ENCODE results near the gene GMDS.

The GMDS gene

DNA sequence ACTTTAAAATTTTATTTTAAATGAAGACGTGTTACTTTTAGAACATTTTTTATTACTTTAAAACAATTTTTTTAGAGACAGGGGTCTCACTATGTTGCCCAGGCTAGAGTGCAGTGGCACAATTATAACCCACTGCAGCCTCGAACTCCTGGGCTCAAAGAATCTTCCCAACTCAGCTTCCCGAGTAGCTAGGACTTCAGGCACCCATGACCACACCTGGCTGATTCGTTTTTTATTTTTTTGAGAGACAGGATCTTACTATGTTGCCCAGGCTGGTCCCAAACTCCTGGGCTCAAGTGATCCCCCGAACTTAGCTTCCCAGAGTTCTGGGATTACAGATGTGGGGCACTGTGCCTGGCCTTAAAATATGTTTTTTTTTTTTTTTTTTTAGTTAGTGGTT lies 287.7 kb downstream of the GMDS start:
- TF ChIP-seq TOX (CRISPR knock-in tag; IDR thresholded peaks at IDR 0.05; ENCODE audit: borderline replicate concordance): no peak
- TF ChIP-seq ZC3H10 (CRISPR knock-in tag; IDR thresholded peaks at IDR 0.05): no peak
- TF ChIP-seq ZFP30 (CRISPR knock-in tag; IDR thresholded peaks at IDR 0.05): no peak
- no peak for TF ChIP-seq ZFP3 (CRISPR knock-in tag; IDR thresholded peaks at IDR 0.05)
- no peak for TF ChIP-seq RARB (CRISPR knock-in tag; IDR thresholded peaks at IDR 0.05)
- no peak for TF ChIP-seq TCF4 (CRISPR knock-in tag; IDR thresholded peaks at IDR 0.05; ENCODE audit: borderline replicate concordance)
- TF ChIP-seq, protein P1, sequence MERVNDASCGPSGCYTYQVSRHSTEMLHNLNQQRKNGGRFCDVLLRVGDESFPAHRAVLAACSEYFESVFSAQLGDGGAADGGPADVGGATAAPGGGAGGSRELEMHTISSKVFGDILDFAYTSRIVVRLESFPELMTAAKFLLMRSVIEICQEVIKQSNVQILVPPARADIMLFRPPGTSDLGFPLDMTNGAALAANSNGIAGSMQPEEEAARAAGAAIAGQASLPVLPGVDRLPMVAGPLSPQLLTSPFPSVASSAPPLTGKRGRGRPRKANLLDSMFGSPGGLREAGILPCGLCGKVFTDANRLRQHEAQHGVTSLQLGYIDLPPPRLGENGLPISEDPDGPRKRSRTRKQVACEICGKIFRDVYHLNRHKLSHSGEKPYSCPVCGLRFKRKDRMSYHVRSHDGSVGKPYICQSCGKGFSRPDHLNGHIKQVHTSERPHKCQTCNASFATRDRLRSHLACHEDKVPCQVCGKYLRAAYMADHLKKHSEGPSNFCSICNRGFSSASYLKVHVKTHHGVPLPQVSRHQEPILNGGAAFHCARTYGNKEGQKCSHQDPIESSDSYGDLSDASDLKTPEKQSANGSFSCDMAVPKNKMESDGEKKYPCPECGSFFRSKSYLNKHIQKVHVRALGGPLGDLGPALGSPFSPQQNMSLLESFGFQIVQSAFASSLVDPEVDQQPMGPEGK (CRISPR knock-in tag; IDR thresholded peaks at IDR 0.05; ENCODE audit: borderline replicate concordance): no peak
- TF ChIP-seq, protein P2, sequence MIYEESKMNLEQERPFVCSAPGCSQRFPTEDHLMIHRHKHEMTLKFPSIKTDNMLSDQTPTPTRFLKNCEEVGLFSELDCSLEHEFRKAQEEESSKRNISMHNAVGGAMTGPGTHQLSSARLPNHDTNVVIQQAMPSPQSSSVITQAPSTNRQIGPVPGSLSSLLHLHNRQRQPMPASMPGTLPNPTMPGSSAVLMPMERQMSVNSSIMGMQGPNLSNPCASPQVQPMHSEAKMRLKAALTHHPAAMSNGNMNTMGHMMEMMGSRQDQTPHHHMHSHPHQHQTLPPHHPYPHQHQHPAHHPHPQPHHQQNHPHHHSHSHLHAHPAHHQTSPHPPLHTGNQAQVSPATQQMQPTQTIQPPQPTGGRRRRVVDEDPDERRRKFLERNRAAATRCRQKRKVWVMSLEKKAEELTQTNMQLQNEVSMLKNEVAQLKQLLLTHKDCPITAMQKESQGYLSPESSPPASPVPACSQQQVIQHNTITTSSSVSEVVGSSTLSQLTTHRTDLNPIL (CRISPR knock-in tag; IDR thresholded peaks at IDR 0.05; ENCODE audit: low read depth): no peak
- TF ChIP-seq CSDC2 (CRISPR knock-in tag; IDR thresholded peaks at IDR 0.05): no peak
- no peak for TF ChIP-seq ZNF70 (CRISPR knock-in tag; IDR thresholded peaks at IDR 0.05)
- TF ChIP-seq, protein P3, sequence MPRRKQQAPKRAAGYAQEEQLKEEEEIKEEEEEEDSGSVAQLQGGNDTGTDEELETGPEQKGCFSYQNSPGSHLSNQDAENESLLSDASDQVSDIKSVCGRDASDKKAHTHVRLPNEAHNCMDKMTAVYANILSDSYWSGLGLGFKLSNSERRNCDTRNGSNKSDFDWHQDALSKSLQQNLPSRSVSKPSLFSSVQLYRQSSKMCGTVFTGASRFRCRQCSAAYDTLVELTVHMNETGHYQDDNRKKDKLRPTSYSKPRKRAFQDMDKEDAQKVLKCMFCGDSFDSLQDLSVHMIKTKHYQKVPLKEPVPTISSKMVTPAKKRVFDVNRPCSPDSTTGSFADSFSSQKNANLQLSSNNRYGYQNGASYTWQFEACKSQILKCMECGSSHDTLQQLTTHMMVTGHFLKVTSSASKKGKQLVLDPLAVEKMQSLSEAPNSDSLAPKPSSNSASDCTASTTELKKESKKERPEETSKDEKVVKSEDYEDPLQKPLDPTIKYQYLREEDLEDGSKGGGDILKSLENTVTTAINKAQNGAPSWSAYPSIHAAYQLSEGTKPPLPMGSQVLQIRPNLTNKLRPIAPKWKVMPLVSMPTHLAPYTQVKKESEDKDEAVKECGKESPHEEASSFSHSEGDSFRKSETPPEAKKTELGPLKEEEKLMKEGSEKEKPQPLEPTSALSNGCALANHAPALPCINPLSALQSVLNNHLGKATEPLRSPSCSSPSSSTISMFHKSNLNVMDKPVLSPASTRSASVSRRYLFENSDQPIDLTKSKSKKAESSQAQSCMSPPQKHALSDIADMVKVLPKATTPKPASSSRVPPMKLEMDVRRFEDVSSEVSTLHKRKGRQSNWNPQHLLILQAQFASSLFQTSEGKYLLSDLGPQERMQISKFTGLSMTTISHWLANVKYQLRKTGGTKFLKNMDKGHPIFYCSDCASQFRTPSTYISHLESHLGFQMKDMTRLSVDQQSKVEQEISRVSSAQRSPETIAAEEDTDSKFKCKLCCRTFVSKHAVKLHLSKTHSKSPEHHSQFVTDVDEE (CRISPR knock-in tag; IDR thresholded peaks at IDR 0.05): no peak
- TF ChIP-seq, protein P4, sequence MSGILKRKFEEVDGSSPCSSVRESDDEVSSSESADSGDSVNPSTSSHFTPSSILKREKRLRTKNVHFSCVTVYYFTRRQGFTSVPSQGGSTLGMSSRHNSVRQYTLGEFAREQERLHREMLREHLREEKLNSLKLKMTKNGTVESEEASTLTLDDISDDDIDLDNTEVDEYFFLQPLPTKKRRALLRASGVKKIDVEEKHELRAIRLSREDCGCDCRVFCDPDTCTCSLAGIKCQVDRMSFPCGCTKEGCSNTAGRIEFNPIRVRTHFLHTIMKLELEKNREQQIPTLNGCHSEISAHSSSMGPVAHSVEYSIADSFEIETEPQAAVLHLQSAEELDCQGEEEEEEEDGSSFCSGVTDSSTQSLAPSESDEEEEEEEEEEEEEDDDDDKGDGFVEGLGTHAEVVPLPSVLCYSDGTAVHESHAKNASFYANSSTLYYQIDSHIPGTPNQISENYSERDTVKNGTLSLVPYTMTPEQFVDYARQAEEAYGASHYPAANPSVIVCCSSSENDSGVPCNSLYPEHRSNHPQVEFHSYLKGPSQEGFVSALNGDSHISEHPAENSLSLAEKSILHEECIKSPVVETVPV (CRISPR knock-in tag; IDR thresholded peaks at IDR 0.05): no peak
- TF ChIP-seq ZNF565 (CRISPR knock-in tag; conservative IDR thresholded peaks at IDR 0.05; ENCODE audit: low read depth): no peak
- TF ChIP-seq ESRRG (CRISPR knock-in tag; IDR thresholded peaks at IDR 0.05): no peak
- TF ChIP-seq SNAI2 (CRISPR knock-in tag; IDR thresholded peaks at IDR 0.05): no peak
- TF ChIP-seq, protein P5, sequence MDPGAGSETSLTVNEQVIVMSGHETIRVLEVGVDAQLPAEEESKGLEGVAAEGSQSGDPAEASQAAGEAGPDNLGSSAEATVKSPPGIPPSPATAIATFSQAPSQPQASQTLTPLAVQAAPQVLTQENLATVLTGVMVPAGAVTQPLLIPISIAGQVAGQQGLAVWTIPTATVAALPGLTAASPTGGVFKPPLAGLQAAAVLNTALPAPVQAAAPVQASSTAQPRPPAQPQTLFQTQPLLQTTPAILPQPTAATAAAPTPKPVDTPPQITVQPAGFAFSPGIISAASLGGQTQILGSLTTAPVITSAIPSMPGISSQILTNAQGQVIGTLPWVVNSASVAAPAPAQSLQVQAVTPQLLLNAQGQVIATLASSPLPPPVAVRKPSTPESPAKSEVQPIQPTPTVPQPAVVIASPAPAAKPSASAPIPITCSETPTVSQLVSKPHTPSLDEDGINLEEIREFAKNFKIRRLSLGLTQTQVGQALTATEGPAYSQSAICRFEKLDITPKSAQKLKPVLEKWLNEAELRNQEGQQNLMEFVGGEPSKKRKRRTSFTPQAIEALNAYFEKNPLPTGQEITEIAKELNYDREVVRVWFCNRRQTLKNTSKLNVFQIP (CRISPR knock-in tag; IDR thresholded peaks at IDR 0.05; ENCODE audit: borderline replicate concordance, low read depth): no peak
- ATAC-seq: no peak

DNA sequence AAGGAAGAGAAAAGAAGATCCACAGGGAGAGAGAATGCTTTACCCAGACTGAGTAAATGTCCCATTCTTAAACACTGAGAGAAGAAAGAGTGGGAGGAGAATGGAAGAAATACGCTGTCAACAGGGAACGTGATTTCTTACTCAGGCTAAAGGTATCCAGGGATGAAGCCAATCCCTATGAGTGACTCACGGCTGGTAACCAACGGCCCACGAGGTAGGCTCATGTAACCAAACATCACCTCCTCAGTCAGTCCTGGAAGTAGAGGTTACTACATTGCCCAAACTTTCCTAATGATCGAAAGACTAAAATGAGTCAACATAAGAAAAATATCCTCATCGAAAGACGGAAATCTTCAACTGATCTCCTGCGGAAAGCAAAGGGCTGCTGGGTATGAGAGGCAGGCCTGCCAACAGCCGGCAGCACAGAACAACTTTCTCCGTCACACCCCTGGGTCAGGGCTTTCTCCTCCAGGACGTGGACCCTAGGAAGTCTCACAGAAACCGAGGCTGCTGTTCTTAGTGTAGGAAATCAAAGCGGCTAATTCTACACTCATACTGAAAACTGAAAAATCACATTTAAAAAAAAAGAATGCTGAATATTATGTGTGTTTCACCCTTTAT lies 292.6 kb downstream of the GMDS start:
- peak; percentile 99 for ATAC-seq
- TF ChIP-seq PPARA (CRISPR knock-in tag; IDR thresholded peaks at IDR 0.05; ENCODE audit: borderline replicate concordance) (no peak), SNAI2 (CRISPR knock-in tag; IDR thresholded peaks at IDR 0.05) (no peak), ZC3H10 (CRISPR knock-in tag; IDR thresholded peaks at IDR 0.05) (no peak), ESRRG (CRISPR knock-in tag; IDR thresholded peaks at IDR 0.05) (no peak), ZNF8 (CRISPR knock-in tag; IDR thresholded peaks at IDR 0.05) (no peak), BACH2 (CRISPR knock-in tag; IDR thresholded peaks at IDR 0.05; ENCODE audit: borderline replicate concordance) (no peak), GLIS3 (CRISPR knock-in tag; IDR thresholded peaks at IDR 0.05) (no peak), TOX (CRISPR knock-in tag; IDR thresholded peaks at IDR 0.05; ENCODE audit: borderline replicate concordance) (no peak), ISL1 (CRISPR knock-in tag; IDR thresholded peaks at IDR 0.05) (no peak), TCF4 (CRISPR knock-in tag; IDR thresholded peaks at IDR 0.05; ENCODE audit: borderline replicate concordance) (no peak)
- TF ChIP-seq, protein P5 (CRISPR knock-in tag; IDR thresholded peaks at IDR 0.05; ENCODE audit: borderline replicate concordance, low read depth): no peak
- TF ChIP-seq, protein P3 (CRISPR knock-in tag; IDR thresholded peaks at IDR 0.05): no peak
- TF ChIP-seq, protein P1 (CRISPR knock-in tag; IDR thresholded peaks at IDR 0.05; ENCODE audit: borderline replicate concordance): no peak

All from SK-N-SH treated with all-trans-retinoic acid at 6 μM for 48 hours (cell line).